ENCODE data around the gene OSCAR.
"Not testable (repeated sequence)": the region's sequence is repeated elsewhere in the genome, so short reads cannot be mapped to it uniquely, and the experiment has no call there.

The OSCAR gene

DNA sequence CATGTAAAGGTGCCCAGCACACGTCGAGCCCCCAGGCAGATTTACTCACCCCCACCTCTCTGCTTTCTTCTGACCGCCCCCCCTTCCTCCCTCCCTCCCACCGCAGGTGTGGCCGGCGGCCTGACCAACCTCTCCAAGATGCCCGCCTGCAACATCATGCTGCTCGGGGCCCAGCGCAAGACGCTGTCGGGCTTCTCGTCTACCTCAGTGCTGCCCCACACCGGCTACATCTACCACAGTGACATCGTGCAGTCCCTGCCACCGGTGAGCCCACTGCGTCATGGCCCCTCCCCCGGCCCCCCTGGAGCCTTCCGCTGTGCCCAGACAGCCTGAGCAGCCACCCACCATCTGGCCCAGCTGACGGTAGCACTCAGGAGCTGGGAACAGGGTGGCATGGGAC lies 23.8 kb upstream of the OSCAR start:
- no peak for DNase-seq

DNA sequence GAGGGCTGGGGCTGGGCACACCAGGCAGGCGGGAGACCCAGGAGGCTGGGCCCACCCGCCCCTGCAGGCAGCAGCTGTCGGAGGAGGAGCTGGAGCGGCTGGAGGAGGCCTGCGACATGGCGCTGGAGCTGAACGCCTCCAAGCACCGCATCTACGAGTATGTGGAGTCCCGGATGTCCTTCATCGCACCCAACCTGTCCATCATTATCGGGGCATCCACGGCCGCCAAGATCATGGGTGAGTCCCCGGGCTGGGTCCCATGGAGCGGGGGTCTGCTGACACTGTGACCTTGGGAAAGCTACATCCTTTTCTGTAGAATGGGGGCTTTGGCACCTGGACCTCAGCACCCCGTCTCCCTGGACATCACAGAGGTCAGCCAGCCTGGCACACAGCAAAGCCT lies 23.1 kb upstream of the OSCAR start:
- no peak for DNase-seq

DNA sequence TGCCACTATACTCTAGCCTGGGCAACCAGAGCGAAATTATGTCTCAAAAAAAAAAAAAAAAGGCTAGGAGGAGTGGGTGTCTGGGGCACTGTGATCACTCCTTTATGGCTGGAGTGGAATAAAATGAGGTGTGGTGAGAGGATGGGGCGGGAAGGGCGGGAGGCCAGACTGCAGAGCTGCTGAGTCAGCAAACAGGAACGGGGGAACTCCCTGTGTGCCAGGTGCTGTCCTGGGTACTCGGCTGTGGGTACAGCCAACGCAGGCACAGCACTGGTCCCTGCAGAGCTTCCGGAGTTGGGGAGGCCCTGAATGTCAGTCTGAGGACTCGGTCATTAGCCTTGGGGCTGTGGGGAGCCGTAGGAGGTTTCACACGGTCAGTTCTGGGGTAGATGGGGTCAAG lies 20.7 kb upstream of the OSCAR start:
- no peak for DNase-seq

DNA sequence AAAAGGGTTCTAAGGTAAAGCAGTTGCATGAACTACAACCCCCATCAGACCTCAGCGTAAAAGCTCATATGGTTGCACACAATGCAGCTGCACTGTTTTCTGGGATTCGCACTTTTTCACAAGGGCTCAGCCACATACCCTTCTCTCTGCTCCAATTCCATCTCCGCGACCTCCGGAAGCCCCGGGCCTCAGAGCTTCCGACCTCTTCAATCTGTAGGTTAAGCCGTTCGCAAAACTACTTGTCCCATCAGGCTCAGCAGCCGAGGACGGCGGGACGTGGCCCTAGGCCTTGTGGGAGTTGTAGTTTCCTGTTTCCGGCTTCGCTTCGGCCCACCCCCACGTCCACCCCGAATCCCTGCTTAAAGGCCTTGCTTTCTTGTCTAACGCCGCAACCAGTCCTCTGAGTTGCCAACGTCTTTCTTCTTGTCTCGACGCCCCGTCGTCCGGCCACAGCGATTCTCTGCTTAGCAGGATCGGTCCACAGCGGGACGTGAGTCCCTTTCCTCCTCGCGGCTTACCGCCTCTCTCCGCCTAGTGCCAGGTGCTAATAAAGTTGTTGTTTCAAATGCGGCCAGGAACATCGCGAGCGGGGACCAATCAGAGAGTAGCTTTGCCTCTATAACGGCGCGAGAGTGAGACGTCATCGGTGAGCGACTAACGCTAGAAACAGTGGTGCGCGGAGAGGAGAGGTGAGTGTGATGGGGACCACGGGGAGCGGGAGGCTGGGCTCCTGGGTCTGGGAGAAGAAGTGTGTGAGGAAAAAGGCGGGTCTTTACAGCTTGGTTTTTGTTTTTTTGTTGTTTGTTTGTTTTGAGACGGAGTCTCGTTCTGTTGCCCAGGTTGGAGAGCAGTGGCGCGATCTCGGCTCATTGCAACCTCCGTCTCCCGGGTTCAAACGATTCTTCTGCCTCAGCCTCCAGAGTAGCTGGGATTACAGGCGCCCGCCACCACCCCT lies 14.8 kb upstream of the OSCAR start, which contains the start of the genes PRPF31 and TFPT:
TSS of gene PRPF31 (plus strand) at position 646 of the 955 bp plus-strand sequence. CDS start 2,525 bp downstream, outside the sequence.
TSS of gene TFPT (minus strand) at position 549 of the 955 bp plus-strand sequence. CDS start at position 161, 388 bp downstream.
- peak; percentile 98 for DNase-seq

DNA sequence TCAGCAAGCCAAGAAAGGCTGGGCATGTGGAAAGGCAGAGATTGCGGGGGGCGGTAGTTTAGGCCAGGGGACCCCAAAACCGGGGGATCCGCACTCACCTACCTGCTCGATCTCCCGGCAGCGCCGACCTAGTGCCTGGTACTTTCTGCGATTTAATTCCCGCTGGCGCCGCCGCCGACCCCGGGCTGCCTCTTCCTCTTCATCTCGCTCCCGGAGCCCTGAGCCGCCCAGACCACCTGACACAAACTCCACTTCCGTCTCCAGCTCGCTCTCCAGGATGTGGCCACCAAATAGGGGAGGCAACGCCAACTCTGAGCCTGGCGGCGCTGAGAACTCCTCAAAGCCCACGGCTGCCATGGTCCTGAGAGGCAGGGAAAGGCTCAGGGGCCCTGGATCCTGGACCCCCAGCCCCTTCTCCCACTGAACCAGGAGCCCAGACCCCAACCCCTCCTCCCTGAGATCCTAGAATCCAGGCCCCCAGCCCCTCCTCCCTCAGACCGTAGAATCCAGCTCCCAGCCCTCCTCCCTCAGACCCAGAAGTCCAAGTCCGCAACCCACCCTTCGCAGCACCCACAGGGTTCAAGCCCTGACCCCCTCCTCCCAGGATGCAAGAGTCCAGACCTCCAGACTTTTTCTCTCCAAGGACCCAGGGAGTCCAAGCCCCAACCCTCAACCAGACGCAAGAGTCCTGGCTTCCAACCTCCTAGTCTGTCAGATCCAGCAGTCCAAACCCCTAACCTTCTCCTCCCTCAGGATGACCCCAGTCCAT lies 13.9 kb upstream of the OSCAR start:
- peak; percentile 23 for DNase-seq

DNA sequence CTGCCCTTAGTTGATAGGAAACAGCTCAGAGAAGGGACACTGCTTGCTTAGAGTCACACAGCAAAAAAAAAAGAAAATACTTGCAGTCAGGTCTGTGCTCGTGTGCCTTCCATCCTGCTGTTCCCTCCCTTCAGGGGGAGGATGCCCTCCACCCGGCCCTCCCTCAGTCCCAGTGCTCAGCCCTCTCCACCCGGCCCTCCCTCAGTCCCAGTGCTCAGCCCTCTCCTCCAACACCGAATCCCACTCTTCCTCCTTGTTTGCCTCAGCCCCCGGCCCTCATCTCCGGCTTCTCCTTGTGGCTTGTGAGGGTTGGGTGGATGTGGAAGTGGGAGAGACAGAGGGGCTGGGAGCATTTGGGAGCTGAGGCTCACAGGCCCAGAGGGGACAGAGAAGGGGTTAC lies 9.0 kb upstream of the OSCAR start:
- no peak for DNase-seq

DNA sequence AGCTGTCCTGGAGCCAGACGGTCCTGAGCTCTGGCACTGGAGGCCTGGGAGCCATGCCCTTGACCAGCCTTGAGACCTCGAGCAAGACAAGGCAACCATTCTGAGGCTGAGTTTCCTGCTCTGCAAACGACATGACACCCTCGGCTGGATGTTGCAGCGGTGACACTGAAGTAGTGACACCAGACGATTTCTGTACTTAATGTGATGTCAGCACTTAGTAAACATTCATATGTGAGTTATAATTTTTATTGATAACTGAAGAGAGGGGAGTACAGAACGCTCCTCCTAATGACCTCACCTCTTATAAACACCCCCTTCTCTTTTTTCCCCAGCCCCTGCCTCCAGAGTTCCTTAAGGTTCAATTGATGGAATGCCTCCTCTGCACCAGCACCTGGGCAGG lies 7.9 kb upstream of the OSCAR start:
- DNase-seq, result no peak

DNA sequence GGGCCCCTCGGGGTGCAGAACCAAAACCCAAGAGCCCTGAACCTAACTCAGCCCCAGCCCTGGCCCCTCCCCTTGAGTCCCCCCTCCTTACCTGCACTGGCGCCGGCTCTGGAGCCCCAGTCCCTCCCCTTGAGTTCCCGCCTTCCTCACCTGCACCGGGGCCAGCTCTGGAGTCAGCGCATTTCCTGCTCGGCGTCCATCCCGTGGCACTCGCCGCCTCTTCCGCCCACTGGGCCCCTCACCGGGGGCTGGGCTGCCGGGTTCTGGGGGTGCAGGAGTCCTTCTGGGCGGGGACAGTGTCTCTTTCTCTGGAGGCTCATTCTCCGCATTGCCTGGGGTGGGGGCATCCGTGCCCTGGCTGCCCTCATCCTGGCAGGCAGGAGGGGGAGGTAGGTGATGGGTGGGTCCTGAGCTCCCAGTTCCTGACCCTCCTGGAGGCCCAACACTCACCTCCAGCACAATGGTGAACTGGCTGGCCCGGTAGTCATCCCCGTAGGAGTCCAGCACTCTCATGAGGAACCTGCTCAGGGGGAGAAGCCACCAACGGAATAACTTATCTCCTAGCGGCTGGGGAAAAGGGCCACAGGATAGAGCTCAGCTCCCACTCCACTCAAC lies 7.4 kb upstream of the OSCAR start:
- no peak for DNase-seq

DNA sequence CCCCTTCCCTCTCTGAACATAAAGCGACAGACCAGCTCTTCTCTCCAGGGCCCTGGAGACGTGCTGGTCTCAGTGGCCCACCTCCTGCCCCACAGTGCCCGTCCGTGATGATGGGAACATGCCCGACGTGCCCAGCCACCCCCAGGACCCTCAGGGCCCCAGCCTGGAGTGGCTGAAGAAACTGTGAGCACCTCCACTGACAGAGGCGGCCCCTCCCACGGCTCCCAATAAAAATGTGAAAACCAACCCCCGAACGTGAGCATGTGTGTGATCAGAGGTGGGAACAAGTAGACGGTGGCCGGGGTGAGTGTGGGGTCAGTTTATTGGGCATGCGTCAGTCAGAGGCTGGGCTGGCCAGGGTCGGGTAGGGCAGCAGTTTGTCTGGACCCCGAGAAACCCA lies 6.1 kb upstream of the OSCAR start:
- DNase-seq, result no peak

DNA sequence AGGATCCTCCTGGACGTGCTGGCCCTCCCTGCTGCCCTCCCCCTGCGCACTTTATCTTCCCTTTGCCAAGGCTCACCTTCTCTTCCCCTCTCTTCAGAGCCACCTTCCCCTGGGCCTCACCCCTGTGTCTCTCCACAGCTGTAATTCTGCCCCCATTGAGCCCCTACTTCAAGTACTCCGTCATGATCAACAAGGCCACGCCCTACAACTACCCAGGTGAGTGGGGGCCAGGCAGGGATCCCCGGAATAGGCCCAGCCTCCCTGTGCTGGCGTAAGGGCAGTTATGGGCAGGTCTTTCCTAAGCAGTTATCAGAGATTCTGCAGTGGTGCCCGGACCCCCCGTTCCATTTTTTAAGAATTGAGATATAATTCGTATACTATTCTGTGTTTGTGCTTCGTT lies 5.2 kb upstream of the OSCAR start:
- no peak for DNase-seq

DNA sequence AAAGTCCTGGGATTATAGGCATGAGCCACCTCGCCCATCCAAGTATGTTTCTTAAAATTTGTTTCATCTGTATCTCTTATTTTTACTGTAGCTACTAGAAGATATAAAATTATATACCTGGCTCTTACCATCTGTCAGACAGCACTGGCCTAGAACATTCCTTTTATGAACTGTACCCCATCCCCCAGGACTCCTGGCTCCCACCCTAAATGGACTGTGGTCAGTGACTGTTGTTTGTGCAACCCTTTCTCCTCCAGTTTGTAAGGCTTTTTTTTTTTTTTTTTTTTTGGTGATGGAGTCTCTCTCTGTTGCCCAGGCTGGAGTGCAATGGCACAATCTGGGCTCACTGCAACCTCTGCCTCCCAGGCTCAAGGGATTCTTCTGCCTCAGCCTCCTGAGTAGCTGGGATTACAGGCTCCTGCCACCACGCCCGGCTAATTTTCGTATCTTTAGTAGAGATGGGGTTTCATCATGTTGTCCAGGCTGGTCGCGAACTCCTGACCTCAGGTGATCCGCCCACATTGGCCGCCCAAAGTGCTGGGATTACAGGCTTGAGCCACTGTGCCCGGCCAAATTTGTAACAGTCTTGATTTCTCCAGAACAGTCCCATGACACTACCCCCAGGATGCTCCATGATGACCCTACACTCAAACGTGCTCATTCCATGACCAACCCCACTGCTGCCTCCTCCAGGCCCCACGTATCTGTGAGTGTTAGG lies 4.6 kb upstream of the OSCAR start:
- no peak for DNase-seq

DNA sequence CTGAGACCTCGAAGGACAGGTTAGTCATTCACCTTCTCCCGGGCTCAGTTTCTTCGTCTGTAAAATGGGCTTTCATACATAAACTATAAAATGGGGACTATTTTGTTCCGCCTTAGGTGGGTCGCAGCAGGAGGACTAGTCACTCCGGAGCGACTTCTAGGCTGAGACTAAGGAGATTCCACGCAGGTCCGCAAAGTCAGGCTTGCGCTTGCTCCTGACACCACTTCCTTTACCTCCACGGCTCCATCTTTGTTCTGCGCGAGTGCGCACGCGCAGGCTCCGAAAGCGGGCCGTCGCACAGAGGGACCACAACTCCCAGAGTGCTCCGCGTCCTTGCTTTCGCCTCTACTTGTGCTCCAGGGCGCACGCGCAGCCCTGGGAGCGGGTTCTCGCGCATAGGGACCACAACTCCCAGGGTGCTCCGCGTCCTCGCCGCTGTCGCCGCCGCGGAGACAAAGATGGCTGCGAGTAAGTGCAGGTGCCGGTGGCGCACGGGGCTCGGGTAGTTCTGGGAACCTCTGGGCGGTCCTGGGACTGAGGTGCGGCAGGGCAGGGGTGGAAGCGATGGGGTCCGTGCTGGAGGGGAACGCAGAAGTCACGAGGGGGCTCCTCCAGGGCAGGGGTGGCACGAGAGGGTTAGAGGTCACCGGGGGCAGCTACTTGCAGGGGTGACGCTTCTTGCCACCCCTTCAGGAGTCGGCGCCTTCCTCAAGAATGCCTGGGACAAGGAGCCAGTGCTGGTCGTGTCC lies 2.0 kb upstream of the OSCAR start, which contains the start of gene NDUFA3:
TSS of gene NDUFA3 (plus strand) at position 435 of the 749 bp plus-strand sequence. CDS start at position 459, 24 bp downstream.
- DNase-seq, result peak; percentile 96

DNA sequence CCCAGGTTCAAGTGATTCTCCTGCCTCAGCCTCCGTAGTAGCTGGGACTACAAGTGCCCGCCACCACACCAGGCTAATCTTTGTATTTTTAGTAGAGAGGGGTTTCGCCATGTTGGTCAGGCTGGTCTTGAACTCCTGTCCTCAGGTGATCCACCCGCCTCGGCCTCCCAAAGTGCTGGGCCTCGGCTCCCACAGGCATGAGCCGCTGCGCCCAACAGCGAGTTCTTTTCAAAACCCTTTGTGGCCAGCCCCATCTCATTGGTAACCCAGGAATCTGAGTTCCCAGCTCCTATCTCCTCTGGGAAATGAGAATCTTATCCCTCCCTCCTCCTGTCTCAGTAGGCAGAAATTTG lies 724 bp downstream of the OSCAR start:
- DNase-seq, result not testable (repeated sequence)

DNA sequence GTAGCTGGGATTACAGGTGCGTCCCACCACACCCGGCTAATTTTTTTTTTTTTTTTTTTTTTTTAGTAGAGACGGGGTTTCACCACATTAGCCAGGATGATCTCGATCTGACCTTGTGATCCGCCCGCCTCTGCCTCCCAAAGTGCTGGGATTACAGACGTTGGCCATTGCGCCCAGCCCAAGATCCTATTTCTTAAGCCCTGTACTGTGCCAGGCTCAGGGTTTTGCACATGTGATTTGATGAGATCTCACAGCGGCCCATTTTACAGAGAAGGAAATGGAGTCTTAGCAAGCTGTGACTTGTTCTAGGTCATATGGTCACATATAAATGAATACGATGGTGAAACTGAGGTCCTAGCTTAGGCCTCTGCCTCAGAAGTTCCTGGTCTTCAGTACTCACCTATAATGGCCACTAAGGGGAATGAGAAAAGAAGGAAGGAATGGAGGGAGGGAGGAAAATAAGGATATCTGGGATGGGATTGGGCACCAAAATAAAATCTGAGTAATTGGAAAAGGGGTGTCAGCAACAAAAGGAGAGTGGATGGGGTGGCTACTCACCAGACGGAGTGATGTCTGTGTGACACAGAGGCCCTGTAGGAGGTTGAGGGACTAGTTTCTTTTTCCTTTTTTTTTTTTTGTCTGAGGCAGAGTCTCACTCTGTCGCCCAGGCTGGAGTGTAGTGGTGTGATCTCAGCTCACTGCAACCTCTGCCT lies 1.3 kb downstream of the OSCAR start:
- no peak for DNase-seq

DNA sequence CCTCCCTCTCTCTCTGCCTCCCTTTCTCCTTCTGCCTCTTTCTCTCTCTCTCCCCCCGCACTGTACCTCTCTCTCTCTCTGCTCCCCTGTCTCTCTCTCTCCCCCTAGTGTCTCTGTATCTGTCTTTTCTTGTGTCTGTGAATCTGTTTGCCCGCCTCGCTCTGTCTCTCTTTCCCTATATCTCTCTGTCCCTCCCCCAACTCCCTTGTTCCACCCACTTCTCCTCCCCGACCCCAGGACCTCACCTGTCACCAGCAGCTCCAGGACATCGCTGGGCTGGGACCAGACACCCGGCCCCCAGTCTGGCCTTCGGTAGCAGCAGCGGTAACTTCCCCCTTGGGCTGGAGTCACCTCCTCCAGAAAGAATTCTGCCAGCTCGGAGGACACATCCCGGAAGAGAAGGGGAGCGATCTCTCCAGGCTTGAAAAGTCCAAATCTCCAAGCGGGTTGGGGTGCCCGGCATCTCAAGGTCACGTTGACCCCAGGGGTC lies 3.9 kb downstream of the OSCAR start:
- DNase-seq, result no peak

DNA sequence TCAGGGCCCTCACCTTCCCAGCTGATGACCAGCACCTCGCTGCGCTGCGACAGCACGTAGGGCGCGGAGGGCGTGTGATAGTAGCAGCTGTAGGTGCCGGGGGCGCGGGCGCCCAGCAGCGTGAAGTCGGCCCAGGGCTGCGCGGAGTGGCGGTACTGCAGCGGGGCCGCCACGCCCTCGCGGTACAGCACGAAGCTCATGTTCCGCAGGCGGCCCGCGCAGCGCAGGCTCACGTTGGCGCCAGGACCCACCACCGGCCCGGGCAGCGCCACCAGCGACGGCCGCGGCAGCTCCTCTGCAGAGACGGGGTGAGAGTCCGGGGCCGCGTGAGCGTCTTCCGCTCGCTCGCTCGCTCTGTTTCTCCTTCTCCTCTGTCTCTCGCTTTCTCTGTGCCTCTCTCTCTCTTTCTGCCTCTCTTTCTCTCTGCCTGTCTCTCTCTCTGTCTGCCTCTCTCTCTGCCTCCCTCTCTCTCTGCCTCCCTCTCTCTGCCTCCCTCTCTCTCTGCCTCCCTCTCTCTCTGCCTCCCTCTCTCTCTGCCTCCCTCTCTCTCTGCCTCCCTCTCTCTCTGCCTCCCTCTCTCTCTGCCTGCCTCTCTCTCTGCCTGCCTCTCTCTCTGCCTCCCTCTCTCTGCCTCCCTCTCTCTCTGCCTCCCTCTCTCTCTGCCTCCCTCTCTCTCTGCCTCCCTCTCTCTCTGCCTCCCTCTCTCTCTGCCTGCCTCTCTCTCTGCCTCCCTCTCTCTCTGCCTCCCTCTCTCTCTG lies 4.6 kb downstream of the OSCAR start:
- peak; percentile 47 for DNase-seq

DNA sequence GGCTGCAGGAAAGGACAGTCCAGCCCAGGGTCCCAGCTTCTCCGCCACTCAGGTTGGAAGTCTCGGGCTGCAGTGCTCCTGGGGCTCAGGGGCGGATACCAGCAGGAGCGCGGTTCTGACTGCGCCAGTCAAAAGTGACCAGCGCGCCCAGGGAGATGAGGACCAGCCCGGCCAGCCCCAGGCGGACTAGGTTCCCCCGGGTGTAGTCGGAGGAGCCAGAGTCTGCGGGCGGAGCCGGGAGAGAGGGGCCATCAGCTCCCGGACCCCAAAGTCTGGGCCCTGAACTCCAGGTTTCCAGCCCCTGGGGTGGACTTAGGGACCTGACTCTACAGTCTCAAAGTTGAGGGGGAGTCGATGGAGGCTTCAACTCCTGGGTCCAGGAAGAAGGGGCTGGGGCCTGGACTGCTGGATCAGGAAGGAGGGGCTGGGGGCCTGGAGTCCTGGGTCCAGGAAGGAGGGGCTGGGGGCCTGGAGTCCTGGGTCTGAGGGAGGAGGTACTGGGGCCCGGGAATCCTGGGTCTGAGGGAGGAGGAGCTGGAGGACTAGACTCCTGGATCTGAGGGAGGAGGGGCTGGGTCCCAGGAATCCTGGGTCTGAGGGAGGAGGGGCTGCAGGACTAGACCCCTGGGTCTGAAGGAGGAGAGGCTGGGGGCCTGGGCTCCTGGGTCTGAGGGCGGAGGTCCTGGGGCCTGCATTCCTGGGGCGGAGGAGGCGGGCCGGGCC lies 5.3 kb downstream of the OSCAR start:
- no peak for DNase-seq

DNA sequence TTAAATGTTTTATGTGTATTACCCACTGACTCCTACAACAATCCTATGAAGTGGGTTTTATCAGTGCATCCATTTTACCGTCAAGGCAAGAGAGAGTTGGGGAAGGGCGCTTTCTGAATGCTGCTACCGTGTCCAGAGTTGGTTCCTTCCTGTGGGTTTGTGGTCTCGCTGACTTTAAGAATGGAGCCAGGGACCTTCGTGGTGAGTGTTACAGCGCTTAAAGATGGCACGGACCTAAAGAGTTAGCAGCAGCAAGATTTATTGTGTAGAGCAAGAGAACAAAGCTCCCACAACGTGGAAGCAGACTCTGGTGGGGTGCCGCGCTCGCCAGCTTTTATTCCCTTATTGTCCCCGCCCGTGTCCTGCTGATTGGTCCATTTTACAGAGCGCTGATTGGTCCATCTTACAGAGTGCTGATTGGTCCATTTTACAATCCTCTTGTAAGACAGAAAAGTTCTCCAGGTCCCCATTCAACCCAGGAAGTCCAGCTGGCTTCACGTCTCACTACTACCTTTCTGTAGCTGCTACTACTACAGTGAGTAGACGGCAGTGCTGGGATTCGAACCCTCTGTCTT lies 6.1 kb downstream of the OSCAR start:
- no peak for DNase-seq

DNA sequence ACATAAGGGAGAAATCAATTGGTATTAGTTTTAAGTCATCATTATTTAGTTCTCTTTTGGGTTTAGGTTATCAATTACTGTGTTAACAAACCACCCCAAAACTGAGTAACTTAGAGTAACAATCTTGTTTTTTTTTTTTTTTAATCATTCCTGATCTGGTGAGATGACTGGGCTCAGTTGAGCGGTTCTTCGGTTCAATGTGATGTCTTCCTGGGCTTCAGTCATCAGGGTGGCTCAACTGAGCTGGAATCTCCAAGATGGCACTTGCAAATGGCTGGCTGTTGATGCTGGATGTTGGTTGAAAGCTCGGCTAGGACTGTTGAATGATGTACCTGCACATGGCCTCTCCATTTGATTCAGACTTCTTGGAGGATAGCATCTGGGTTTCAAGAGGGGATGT lies 16.2 kb downstream of the OSCAR start:
- no peak for DNase-seq

Measured in activated CD4-positive, alpha-beta T cell treated with anti-CD3 and anti-CD28 coated beads, Interleukin-2, amount 50 U/mL, for 1 hour (primary cell).